Activated CD4-positive, alpha-beta T cell treated with anti-CD3 and anti-CD28 coated beads for 48 hours (primary cell): ENCODE measurements around the gene SLC2A13.
"Not testable (repeated sequence)": the region's sequence is repeated elsewhere in the genome, so short reads cannot be mapped to it uniquely, and the experiment has no call there.

Source experiments
- DNase-seq: peaks from one replicate; pipeline ENCODE4 v3.0.0-alpha.2; 2020

Gene SLC2A13

GRCh38 chr12:39803151-39803550 lies 302.7 kb downstream of the SLC2A13 start:
- no peak for DNase-seq

DNA sequence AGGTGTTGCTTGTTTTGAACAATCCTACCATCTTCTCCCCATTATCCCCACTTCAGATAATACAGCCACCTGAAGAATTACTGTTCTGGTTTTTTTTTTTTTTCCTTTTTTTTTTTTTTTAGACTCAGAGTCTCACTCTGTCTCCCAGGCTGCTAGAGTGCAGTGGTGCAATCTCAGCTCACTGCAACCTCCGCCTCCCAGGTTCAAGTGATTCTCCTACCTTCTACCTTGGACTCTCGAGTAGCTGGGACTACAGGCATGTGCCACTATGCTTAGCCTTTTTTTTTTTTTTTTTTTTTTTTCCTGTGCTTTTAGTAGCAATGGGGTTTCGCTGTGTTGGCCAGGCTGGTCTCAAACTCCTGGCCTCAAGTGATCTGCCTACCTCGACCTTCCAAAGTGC lies 306.9 kb downstream of the SLC2A13 start:
- no peak for DNase-seq

- no peak for DNase-seq
Measured at GRCh38 chr12:39798429-39798828, 307.5 kb downstream of the SLC2A13 start.

DNA sequence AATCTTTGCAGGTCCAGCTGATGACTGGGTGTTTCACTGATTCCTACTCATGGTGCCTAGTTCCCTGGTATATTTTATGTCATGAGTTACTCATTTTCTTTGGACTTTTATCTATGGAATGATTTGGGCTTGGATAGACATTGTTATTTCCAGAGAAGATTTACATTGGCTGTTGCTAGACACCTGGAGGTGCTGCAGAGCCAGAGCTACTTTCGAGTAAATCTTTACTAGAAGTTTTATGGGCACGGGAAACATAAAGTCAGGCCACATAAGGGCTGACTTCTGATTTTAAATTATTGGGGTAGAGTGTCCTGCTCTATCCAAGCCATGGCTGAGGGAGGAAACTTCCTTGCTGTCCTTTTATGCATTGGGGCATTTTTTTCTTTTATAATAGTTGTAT lies 310.4 kb downstream of the SLC2A13 start:
- DNase-seq = no peak

GRCh38 chr12:39792938-39793337 lies 312.9 kb downstream of the SLC2A13 start:
- no peak for DNase-seq

DNA sequence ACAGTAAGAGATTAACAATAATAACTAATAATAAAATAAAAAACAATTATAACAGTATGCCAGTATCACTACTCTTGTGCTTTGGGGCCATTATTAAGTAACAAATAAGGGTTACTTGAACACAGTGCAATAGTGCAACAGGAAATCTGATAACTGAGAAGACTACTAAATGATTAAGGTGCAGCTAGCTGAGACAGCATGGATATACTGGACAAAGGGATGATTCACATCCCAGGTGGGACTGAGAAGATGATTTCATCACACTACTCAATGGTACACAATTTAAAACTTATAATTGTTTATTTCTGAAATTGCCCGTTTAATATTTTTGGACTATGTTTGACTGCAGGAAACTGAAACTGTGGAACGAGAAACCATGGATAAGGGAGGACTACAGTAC lies 317.6 kb downstream of the SLC2A13 start:
- DNase-seq = no peak

DNA sequence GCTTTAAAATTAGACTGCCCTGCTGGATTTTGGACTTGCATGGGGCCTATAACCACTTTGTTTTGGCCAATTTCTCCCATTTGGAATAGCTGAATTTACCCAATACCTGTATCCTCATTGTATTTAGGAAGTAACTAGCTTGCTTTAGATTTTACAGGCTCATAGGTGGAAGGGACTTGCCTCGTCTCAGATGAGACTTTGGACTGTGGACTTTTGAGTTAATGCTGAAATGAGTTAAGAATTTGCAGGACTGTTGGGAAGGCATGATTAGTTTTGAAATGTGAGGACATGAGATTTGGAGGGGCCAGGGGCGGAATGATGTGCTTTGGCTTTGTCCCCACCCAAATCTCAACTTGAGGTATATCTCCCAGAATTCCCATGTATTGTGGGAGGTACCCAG lies 320.1 kb downstream of the SLC2A13 start:
- not testable (repeated sequence) for DNase-seq

DNA sequence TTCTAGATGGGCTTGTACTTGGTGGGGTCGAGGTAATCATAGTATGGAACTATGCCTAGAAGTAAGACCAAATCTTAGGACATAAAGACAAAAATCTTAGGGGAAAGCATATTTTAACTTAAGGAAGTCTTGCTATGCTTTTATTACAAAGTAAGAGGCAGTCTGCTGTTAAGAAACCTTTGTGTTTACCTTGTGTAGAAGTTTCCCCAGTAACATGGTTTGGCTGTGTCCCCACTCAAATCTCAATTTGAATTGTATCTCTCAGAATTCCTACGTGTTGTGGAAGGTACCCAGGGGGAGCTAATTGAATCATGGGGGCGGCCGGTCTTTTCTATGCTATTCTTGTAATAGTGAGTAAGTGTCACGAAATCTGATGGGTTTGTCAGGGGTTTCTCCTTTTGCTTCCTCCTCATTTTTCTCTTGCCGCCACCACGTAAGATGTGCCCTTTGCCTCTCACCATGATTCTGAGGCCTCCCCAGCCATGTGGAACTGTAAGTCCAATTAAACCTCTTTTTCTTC lies 323.8 kb downstream of the SLC2A13 start:
- DNase-seq = no peak

DNA sequence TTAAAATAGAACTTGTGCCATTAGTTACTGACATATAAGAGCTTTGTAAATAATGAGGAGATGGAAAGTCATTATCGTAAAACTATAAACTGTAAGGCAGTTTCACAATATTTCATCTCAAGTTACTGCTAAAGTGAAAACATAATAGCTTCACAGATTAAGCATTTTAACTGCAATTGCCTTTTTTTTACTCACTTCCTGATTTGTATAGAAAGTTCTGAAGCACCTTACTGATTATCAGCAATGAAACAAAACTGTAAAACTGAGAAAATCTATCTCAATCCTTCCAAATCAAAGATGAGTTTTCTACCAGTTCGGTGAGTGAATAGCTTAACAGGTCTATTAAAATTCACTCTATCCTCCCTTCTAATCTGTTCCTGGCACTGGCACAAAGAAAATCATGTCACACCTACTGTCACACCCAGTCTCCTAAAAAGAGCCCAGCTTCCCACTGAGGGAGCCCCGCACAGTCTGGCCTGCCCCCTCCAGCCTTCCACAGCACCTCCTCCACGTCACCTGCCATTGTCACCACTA lies 324.9 kb downstream of the SLC2A13 start:
- no peak for DNase-seq

DNA sequence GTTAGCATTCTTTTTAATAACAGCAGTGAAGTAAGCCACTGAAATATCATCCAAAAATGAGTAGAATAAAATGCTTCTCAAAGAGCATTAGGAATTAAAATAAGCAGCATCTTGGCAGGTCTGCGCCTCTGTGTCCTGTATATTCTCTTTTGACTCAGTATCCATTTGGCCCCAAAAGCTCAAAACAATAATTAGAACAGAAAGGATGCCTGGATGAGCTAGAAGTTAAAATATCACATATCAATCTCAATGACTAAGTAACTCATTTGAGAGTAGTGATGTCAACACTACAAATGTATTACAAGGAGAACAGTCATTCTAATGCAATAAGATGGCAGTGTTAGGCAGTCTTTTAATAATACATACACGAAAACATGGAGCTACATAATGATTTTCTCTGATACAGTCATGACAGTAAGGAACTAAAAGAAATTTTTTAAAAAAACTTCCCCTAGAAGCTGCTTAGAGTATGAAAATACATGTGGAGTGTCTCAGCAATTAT lies 325.4 kb downstream of the SLC2A13 start:
- no peak for DNase-seq

DNA sequence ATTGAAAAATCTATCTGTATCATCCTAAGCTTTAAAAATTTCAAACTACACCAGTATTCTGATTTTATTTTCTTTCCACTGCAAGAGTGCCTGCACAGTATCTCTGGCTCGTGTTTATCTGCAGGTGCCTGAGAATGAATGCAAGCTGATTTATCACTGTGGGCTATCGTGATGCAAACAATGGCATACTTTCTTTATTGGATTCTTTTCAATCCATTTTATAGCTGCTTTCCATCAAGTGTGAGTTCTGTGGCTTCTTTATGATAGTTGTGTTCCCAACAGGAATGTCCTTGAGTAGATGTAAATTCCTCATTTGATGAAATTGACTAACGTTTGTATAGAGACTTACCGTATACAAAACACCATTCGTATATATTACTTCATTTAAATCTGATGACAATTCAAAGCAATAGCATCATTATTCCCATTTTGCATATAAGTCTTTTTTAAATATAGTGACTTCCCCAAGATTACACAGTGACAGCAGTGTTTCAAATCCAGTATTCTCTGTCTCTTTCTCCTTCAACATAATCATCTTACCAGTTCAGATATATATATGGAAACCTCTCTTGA lies 326.0 kb downstream of the SLC2A13 start:
- no peak for DNase-seq

DNA sequence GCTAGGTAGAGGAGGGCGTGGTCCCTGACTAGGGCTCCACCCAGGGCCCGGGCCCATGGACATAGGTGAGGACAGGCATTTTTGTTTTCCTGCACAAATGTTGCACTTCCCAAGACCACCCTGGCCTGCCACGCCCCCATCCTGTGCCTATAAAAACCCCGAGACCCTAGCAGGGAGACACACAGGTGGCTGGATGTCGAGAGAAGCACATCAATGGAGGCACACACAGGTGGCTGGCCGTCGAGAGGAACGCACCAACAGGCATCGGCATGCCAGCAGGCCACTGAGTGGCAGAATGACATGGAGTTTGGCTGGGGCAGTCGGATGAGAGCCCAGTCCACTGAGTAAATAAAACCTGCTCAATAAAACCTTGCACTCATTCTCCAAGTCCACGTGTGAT lies 328.4 kb downstream of the SLC2A13 start:
- no peak for DNase-seq

- no peak for DNase-seq
Measured at GRCh38 chr12:39773266-39773665, 332.6 kb downstream of the SLC2A13 start.

DNA sequence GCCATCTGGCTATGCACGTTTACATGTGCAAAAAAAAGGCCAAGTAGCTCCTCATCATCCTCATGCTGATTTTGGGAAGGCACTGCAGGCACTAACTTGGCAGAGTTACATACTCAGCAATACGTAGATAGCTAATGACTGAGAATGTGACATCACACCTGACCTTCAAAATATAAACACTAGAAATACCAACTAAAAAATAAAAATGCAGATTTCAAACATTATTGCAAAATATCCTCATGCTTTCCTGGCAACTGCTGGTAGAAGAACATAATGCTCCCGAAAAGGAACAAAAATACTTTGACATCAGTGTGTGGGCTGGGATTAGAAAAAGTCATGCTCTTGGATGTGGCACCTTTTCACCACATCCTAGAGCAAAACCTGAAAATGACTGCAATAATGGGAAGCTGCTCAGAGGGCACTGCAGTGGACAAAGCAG lies 333.0 kb downstream of the SLC2A13 start:
- no peak for DNase-seq

GRCh38 chr12:39771456-39771855 lies 334.4 kb downstream of the SLC2A13 start:
- DNase-seq = no peak

DNA sequence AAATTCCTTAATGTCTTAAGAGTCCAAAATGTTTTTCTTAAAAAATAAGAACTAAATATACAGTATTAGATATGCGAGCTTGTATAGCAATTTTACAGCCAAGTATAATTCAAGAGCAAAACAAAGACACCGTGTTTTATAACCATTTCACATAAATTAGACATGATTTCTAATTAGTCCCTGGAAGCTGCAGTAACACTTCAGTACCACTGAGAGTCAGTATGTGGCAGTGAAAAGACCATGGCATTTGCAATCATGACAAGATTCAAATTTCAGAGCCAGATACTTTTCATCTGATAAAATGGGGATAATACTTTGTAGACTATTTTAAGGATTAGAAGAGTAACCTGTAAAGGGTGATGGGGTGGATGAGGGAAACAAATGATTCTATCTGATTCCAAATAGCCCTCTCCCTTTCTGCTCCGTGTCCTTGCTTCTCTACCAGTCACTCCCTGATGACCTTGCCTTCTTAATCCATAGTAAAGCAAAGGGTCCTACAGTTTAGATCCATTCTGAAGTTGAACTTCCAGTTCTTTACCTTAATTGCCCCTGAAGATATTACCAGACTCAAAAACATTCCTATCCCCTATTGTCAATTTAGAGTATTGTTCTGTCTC lies 340.8 kb downstream of the SLC2A13 start:
- no peak for DNase-seq

- DNase-seq = no peak
Measured at GRCh38 chr12:39763890-39764169, 342.1 kb downstream of the SLC2A13 start.

DNA sequence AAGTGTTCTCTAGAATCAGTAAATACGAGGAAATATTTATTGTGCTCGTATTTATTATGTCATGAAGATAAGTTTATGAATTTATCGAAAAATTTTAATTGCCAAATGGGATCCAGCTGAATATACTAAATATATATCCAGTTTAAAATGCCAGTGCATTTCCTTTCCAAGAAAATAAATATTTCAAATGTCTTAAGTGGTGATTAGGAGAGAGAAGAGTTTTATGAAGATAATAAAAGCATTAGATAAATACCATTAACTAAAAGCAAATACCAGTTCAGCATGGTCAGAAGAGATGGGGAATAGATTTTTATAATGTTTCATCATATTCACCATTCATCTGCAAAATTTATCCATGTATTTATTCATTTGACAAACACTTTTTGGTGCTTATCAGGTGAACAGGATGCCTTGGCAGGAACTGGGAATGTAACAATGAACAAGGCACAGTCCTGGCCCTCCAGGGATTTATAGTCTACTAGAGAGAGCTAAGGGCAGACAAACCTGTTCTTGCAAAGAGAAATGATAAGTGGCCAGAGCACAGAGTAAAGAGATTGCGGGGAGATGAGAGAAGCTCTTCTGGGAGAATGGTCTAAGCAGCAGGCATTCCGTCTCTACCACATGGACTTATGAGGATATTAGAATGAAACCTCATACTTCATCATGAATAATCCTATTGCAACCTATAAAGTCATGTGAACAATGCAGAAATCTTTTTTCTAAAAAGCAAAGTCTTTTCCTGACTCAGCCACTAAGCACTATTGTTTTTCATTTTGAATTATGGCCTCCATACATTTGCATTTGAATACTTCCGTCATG lies 342.6 kb downstream of the SLC2A13 start:
- DNase-seq = no peak

DNA sequence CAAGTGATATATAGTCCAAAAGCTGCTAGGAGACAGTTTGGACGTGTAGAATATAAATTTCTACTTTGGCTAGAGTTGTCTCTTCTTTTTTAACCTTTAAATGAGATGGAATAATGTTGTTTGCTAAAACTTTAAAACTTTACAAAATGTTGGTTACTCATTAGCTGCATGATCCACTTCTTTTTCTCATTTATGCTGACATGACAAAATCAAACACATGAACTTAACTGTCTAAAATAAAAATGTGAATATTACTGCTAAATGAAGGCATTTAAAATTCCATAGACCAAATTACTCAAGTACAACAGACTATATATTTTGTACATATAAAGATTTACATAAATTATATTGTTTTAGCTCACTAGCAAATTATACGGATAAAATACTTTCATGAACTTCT lies 350.4 kb downstream of the SLC2A13 start:
- DNase-seq = no peak

- no peak for DNase-seq
Measured at GRCh38 chr12:39752482-39753137, 353.3 kb downstream of the SLC2A13 start.

DNA sequence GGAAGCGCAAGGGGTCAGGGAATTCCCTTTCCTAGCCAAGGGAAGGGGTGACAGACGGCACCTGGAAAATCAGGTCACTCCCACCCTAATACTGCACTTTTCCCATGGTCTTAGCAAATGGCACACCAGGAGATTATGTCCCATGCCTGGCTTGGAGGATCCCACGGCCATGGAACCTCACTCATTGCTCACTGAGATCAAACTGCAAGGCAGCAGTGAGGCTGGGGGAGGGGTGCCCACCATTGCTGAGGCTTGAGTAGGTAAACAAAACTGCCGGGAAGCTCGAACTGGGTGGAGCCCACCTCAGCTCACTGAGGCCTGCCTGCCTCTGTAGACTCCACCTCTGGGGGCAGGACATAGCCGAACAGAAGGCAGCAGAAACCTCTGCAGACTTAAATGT lies 359.7 kb downstream of the SLC2A13 start:
- not testable (repeated sequence) for DNase-seq

- DNase-seq = no peak
Measured at GRCh38 chr12:39743655-39744054, 362.2 kb downstream of the SLC2A13 start.

- no peak for DNase-seq
Measured at GRCh38 chr12:39736406-39736805, 369.5 kb downstream of the SLC2A13 start.
